Endothelial cell of umbilical vein (primary cell): Measurements from ENCODE around the gene HPSE2. TPM values are rescaled to one million over a fixed set of nuclear protein-coding genes. Genes with fewer than 3 reads are reported as not detected.

ENCODE experiments used
- BruUV-seq: library from RNA; stranded (reverse); fragments of 400-500 nt; replicated peaks from 2 replicates; lab custom pipeline; 2021; lab: Mats Ljungman, UMichigan
- CTCF ChIA-PET: fragments of 300-600, 350-600 bp; sonication (Branson Sonifier 250); formaldehyde crosslinking; loops from one replicate; lab custom pipeline; 2021; ENCODE audit warnings: antibody characterized with exemption, inconsistent platforms; lab: Charles Lee
- POLR2A ChIA-PET: fragments of 300-600, 350-600 bp; sonication (Branson Sonifier 250); formaldehyde crosslinking; loops from one replicate; lab custom pipeline; 2021; ENCODE audit warnings: antibody characterized with exemption, inconsistent platforms; lab: Charles Lee
- DNase-seq: peaks from one replicate; pipeline ENCODE4 v3.0.0-alpha.2; 2011; ENCODE audit warnings: low read depth, low spot score
- FAIRE-seq: peaks from 2 replicates; lab custom pipeline; 2011; peaks lifted over from hg19 to GRCh38; lab: Jason Lieb, UNC
- H2AFZ ChIP-seq: 2 replicates; pipeline ENCODE4 v1.6.0; 2012; ENCODE audit warnings: low read depth, low read length, control low read depth, inconsistent platforms
- H3K27ac ChIP-seq: 2 replicates; pipeline ENCODE4 v1.5.1; 2011; ENCODE audit warnings: low read depth, mild to moderate bottlenecking, control low read depth, low read length, moderate library complexity; ENCODE audit not compliant: insufficient read depth
- H3K27me3 ChIP-seq, 2 experiments: 2 replicates each; pipeline versions ENCODE4 v1.6.0 to v1.6.1; 2011; ENCODE audit warnings: low read length in 2 of 2, mixed read lengths in 1 of 2; ENCODE audit not compliant: control insufficient read depth in 2 of 2, insufficient read depth in 2 of 2
- H3K36me3 ChIP-seq, 2 experiments: 2 replicates in 1 of 2; 3 replicates in 1 of 2; pipeline ENCODE4 v1.5.1; 2011; ENCODE audit warnings: low read length in 2 of 2, mild to moderate bottlenecking in 1 of 2, moderate library complexity in 1 of 2; ENCODE audit not compliant: control insufficient read depth in 2 of 2, insufficient read depth in 2 of 2; ENCODE audit errors: extremely low read depth in 1 of 2
- H3K4me1 ChIP-seq: 3 replicates; pipeline ENCODE4 v1.5.1; 2011; ENCODE audit warnings: mild to moderate bottlenecking, low read length; ENCODE audit not compliant: control insufficient read depth, insufficient read depth; ENCODE audit errors: extremely low read depth
- H3K4me2 ChIP-seq: 2 replicates; pipeline ENCODE4 v1.6.1; 2011; ENCODE audit warnings: low read length, control low read depth, mixed read lengths; ENCODE audit not compliant: insufficient read depth
- H3K4me3 ChIP-seq, 3 experiments: fragments of 200-600 bp in 1 of 3; sonication (generic), shearing (Covaris generic) in 1 of 3; replicated peaks in 1 of 3; 2 replicates each; pipeline ENCODE4 v1.5.1; 2011 to 2016; ENCODE audit warnings: control low read depth in 3 of 3, low read length in 3 of 3, mild to moderate bottlenecking in 2 of 3, inconsistent platforms in 1 of 3, low read depth in 1 of 3, moderate library complexity in 1 of 3; ENCODE audit not compliant: insufficient read depth in 1 of 3
- H3K79me2 ChIP-seq: 2 replicates; pipeline ENCODE4 v1.6.0; 2012; ENCODE audit warnings: low read length, inconsistent platforms; ENCODE audit not compliant: control insufficient read depth, insufficient read depth
- H3K9ac ChIP-seq: replicated peaks from 2 replicates; pipeline ENCODE3; 2011; ENCODE audit warnings: low read length, control low read depth; ENCODE audit not compliant: insufficient read depth; ENCODE audit errors: extremely low read depth
- H3K9me1 ChIP-seq: replicated peaks from 3 replicates; pipeline ENCODE4 v1.6.0; 2011; ENCODE audit warnings: mild to moderate bottlenecking, low read length; ENCODE audit not compliant: control insufficient read depth, insufficient read depth; ENCODE audit errors: extremely low read depth
- H3K9me3 ChIP-seq: replicated peaks from 2 replicates; pipeline ENCODE4 v1.5.1; 2012; ENCODE audit warnings: low read length, inconsistent platforms; ENCODE audit not compliant: control insufficient read depth, insufficient read depth
- H4K20me1 ChIP-seq: replicated peaks from 2 replicates; pipeline ENCODE3; 2011; ENCODE audit warnings: mild to moderate bottlenecking, low read length; ENCODE audit not compliant: control insufficient read depth, insufficient read depth; ENCODE audit errors: extremely low read depth
- EZH2 ChIP-seq: IDR thresholded peaks from 2 replicates; pipeline ENCODE4 v1.6.1; 2012; ENCODE audit warnings: borderline replicate concordance, low read depth, mild to moderate bottlenecking, moderate library complexity, low read length, inconsistent platforms; ENCODE audit not compliant: severe bottlenecking
- FOS ChIP-seq: IDR thresholded peaks from 2 replicates; pipeline ENCODE4 v1.6.1; 2011; ENCODE audit warnings: mild to moderate bottlenecking, low read length, moderate library complexity, borderline replicate concordance; ENCODE audit not compliant: insufficient read depth
- GATA2 ChIP-seq: IDR thresholded peaks from 2 replicates; pipeline ENCODE4 v1.7.0; 2011; ENCODE audit warnings: low read depth, mild to moderate bottlenecking, moderate library complexity, mixed read lengths, low read length; ENCODE audit not compliant: insufficient read length, insufficient read depth
- JUN ChIP-seq: IDR thresholded peaks from 2 replicates; pipeline ENCODE4 v1.6.1; 2011; ENCODE audit warnings: borderline replicate concordance, low read depth; ENCODE audit not compliant: insufficient read length, insufficient read depth
- MYC ChIP-seq: IDR thresholded peaks from one replicate; pipeline ENCODE4 v1.6.1; 2011; ENCODE audit warnings: mild to moderate bottlenecking, low read depth, low read length
- POLR2A ChIP-seq: IDR thresholded peaks from 2 replicates; pipeline ENCODE4 v1.6.1; 2012; ENCODE audit warnings: low read depth, mild to moderate bottlenecking, control low read depth, low read length
- POLR2AphosphoS5 ChIP-seq: IDR thresholded peaks from 2 replicates; pipeline ENCODE4 v1.6.1; 2012; ENCODE audit warnings: low read depth, mild to moderate bottlenecking, control low read depth, low read length, moderate library complexity; ENCODE audit not compliant: insufficient read depth
- dilution Hi-C: fragments of 300-500 bp; cut with MboI; formaldehyde crosslinking; loops from one replicate; pipeline ENCODE4 v1.15.0; 2019; ENCODE audit warnings: low sequenced_read_pairs; ENCODE audit not compliant: extremely low pct_ligation_motif_present
- intact Hi-C: fragments of 100-400 bp; cut with micrococcal nuclease; formaldehyde crosslinking; loops from one replicate; pipeline ENCODE4 v1.10.0; 2022
- polyA plus RNA-seq, 4 experiments: library from polyadenylated mRNA; depleted of rRNA in 3 of 4; stranded (reverse) in 3 of 4; unstranded in 1 of 4; fragments of >200 nt; gene quantifications; 2 replicates each; pipeline versions ENCODE4 v1.2.1 to v1.2.3, GENCODE V29; 2011 to 2012; ENCODE audit warnings: missing spikeins in 1 of 4
- total RNA-seq: library from RNA; stranded (reverse); gene quantifications from 2 replicates; pipeline ENCODE4 v1.2.3, GENCODE V29; 2021
- TF ChIP-seq, protein P1 (sequence below): IDR thresholded peaks from 2 replicates; pipeline ENCODE4 v1.6.1; 2011; ENCODE audit not compliant: insufficient read depth, insufficient read length
- TF ChIP-seq, protein P2 (sequence below), 2 donors: IDR thresholded peaks; 1 replicate in 1 of 2; 2 replicates in 1 of 2; pipeline ENCODE4 v1.5.1; 2011; ENCODE audit warnings: low read length in 2 of 2, mild to moderate bottlenecking in 2 of 2, moderate library complexity in 2 of 2, control low read depth in 1 of 2, inconsistent platforms in 1 of 2, low read depth in 1 of 2; ENCODE audit not compliant: insufficient read depth in 1 of 2; ENCODE audit errors: extremely low read depth in 1 of 2

HPSE2 gene
- total and polyA plus RNA-seq, 2 donors (not counting 3 experiments of a cell fraction or from before 2014, with no cell fraction given), result not detected

DNA sequence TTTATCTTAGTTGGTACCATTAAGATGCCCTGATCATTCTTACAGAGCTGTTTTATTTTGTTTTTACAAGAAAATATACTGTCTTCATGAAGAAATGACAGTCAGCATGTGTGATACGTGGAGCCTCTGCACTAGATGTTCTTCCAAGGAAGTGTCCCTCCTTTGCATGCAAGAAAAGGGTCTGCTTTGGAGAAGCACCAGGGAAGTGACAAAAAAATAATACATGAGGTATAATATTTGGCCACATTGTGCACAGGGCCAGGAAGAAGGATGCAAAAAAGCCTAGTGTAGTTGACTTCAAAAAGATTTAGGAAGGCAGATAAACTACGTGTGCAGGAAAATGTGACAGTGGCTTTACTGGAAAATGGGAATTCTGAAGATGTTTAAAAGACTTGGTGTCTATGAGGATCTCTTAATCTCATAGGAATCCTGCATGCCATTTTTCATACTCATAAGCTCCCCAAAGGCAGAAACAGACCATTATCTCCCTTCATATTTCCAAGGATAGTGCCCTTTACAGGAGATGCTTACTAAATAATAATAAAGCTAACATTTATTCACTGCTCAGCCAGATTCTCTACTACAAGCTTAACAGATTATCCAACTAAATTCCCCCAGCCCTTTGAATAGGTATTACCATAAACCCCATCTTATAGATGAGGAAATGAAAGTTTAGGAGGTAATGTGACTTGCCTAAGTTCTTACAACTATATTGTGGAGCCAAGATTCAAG is 284.2 kb downstream of the HPSE2 start:
- no peak overlapping the region for H2AFZ ChIP-seq
- CTCF ChIA-PET, result no interaction called here
- dilution Hi-C loops, result no loop called here

More for the DNA sequence above, 284.2 kb downstream of the HPSE2 start:
- intact Hi-C loops, result no loop called here
- Histone ChIP-seq H3K4me1 (no peaks in the 10 kb centered on the region), H3K79me2 (no peaks in the 10 kb centered on the region), H3K27ac (no peak overlapping the region), H3K4me2 (no peak overlapping the region), H3K9ac (no peak overlapping the region), H3K9me1 (no peaks in the 10 kb centered on the region), H3K4me3 (no peak overlapping the region), H4K20me1 (no peaks in the 10 kb centered on the region), H3K36me3 (no peaks in the 10 kb centered on the region), H3K9me3 (peaks cover 2% of the 10 kb centered on the region), H3K27me3 (no peaks in the 10 kb centered on the region)
- DNase-seq, result no peak
- FAIRE-seq, result no peak
- POLR2A ChIA-PET, result no interaction called here
- TF ChIP-seq FOS (no peak), MYC (no peak), POLR2A (no peak), EZH2 (no peak), GATA2 (no peak), JUN (no peak), POLR2AphosphoS5 (no peak)
- TF ChIP-seq, protein P1, sequence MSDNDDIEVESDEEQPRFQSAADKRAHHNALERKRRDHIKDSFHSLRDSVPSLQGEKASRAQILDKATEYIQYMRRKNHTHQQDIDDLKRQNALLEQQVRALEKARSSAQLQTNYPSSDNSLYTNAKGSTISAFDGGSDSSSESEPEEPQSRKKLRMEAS, result no peak
- TF ChIP-seq, protein P2, sequence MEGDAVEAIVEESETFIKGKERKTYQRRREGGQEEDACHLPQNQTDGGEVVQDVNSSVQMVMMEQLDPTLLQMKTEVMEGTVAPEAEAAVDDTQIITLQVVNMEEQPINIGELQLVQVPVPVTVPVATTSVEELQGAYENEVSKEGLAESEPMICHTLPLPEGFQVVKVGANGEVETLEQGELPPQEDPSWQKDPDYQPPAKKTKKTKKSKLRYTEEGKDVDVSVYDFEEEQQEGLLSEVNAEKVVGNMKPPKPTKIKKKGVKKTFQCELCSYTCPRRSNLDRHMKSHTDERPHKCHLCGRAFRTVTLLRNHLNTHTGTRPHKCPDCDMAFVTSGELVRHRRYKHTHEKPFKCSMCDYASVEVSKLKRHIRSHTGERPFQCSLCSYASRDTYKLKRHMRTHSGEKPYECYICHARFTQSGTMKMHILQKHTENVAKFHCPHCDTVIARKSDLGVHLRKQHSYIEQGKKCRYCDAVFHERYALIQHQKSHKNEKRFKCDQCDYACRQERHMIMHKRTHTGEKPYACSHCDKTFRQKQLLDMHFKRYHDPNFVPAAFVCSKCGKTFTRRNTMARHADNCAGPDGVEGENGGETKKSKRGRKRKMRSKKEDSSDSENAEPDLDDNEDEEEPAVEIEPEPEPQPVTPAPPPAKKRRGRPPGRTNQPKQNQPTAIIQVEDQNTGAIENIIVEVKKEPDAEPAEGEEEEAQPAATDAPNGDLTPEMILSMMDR (IDR thresholded peaks at IDR 0.05; ENCODE audit: extremely low read depth in 1 of 2, insufficient read depth in 1 of 2, low read depth in 1 of 2, low read length in 2 of 2), result no peak
- BruUV-seq, result no TSS peak
